IPS DF 6.9 (cell line): ENCODE measurements around the gene KRTAP12-2.
"Not testable (repeated sequence)": the region's sequence is repeated elsewhere in the genome, so short reads cannot be mapped to it uniquely, and the experiment has no call there.

ENCODE experiments used
- DNase-seq: peaks from one replicate; pipeline ENCODE4 v3.0.0-alpha.2; 2013; ENCODE audit warnings: low read depth, low spot score
- H3K27ac ChIP-seq: one replicate; pipeline ENCODE4 v1.5.1; 2013; ENCODE audit warnings: low read length, control low read depth
- H3K27me3 ChIP-seq: 2 replicates; pipeline ENCODE4 v1.6.1; 2013; ENCODE audit warnings: mild to moderate bottlenecking, low read length; ENCODE audit not compliant: control insufficient read depth, insufficient read depth
- H3K36me3 ChIP-seq: 2 replicates; pipeline ENCODE4 v1.6.1; 2013; ENCODE audit warnings: low read length; ENCODE audit not compliant: control insufficient read depth, insufficient read depth
- H3K4me1 ChIP-seq: 2 replicates; pipeline ENCODE4 v1.6.1; 2013; ENCODE audit warnings: low read length; ENCODE audit not compliant: control insufficient read depth, insufficient read depth
- H3K4me3 ChIP-seq: 2 replicates; pipeline ENCODE4 v1.5.1; 2013; ENCODE audit warnings: mild to moderate bottlenecking, low read length
- H3K9me3 ChIP-seq: 2 replicates; pipeline ENCODE4 v1.6.1; 2013; ENCODE audit warnings: low read length, inconsistent platforms; ENCODE audit not compliant: control insufficient read depth, insufficient read depth
- WGBS: extraction: QIAGEN DNeasy Blood & Tissue Kit; methylation state at CpG from one replicate; pipeline ENCODE4 v1.1.7; 2013; ENCODE audit warnings: mixed read lengths, missing lambda C conversion rate; ENCODE audit not compliant: insufficient read length, insufficient coverage; 5-methylcytosine and 5-hydroxymethylcytosine counted together

Gene KRTAP12-2

GRCh38 chr21:44681861-44682579 lies 15.3 kb upstream of the KRTAP12-2 start, which contains the start of gene KRTAP12-1:
KRTAP12-1 (minus strand) TSS chr21:44682163; CDS start chr21:44682123, 40 bp downstream.
- no peak for DNase-seq
- Histone ChIP-seq H3K27me3 (no peaks in the 10 kb centered on the region), H3K36me3 (no peaks in the 10 kb centered on the region), H3K27ac (no peak within 1 kb of the TSS), H3K9me3 (no peaks in the 10 kb centered on the region), H3K4me3 (no peak within 1 kb of the TSS), H3K4me1 (peaks cover 5% of the 10 kb centered on the region; the same call in 1 of the 2 replicates)
- no CpG with 5 or more reads among the region's 23 CpGs for WGBS

DNA sequence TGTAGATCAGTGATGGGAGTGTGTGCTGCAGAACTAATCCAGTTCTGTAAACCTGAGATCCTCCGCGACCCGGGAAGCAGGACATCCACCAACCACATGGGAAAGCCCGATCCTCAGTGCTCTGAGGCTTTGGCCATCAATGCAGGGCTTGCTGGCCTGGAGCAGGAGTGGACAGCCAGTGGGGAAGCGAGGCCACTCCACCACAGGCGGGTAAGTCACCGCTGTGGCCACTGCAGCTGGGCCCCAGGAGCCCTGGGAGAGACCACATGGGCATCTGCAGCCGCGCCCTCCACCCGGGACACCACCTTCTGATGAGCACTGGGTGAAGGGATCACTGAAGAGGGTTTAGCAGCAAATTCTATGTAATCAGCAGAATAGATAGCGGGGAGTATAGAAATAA lies 14.4 kb upstream of the KRTAP12-2 start:
- H3K4me1 ChIP-seq: peaks cover under 1% of the 10 kb centered on the region; the same call in 1 of the 2 replicates
- H3K36me3 ChIP-seq: no peaks in the 10 kb centered on the region
- no peak overlapping the region for H3K27ac ChIP-seq
- H3K9me3 ChIP-seq: no peaks in the 10 kb centered on the region
- no CpG with 5 or more reads among the region's 11 CpGs for WGBS
- no peaks in the 10 kb centered on the region for H3K27me3 ChIP-seq
- DNase-seq: no peak
- no peak overlapping the region for H3K4me3 ChIP-seq

DNA sequence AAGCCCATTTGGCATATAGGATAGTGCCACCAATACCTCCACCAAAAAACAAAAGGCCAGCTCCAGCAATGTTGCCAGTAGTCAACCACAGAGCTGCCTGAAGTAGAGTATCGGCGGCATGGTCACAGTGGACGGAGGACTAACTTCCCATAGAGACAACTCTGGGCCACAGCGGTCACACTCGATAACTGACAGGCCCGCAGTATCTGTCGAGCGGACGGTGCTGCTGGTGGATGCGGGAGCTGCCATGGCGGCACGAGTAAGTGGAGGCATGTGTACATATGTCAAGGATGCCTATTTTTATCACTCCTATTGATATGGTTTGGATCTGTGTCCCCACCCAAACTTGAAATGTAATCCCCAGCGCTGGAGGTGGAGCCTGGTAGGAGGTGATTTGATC lies 11.2 kb upstream of the KRTAP12-2 start:
- no peak for DNase-seq
- no peaks in the 10 kb centered on the region for H3K9me3 ChIP-seq
- no peaks in the 10 kb centered on the region for H3K36me3 ChIP-seq
- H3K27me3 ChIP-seq: no peaks in the 10 kb centered on the region
- no CpG with 5 or more reads among the region's 13 CpGs for WGBS
- no peak overlapping the region for H3K4me3 ChIP-seq
- H3K4me1 ChIP-seq: no peaks in the 10 kb centered on the region
- no peak overlapping the region for H3K27ac ChIP-seq

- no peak overlapping the region for H3K27ac ChIP-seq
- H3K36me3 ChIP-seq: no peaks in the 10 kb centered on the region
- DNase-seq: no peak
- H3K4me1 ChIP-seq: no peaks in the 10 kb centered on the region
- no CpG with 5 or more reads among the region's 1 CpG for WGBS
- H3K27me3 ChIP-seq: no peaks in the 10 kb centered on the region
- H3K9me3 ChIP-seq: peaks cover 3% of the 10 kb centered on the region; the same call in 1 of the 2 replicates
- H3K4me3 ChIP-seq: no peak overlapping the region
Observed at GRCh38 chr21:44671911-44672310, 5.2 kb upstream of the KRTAP12-2 start.

DNA sequence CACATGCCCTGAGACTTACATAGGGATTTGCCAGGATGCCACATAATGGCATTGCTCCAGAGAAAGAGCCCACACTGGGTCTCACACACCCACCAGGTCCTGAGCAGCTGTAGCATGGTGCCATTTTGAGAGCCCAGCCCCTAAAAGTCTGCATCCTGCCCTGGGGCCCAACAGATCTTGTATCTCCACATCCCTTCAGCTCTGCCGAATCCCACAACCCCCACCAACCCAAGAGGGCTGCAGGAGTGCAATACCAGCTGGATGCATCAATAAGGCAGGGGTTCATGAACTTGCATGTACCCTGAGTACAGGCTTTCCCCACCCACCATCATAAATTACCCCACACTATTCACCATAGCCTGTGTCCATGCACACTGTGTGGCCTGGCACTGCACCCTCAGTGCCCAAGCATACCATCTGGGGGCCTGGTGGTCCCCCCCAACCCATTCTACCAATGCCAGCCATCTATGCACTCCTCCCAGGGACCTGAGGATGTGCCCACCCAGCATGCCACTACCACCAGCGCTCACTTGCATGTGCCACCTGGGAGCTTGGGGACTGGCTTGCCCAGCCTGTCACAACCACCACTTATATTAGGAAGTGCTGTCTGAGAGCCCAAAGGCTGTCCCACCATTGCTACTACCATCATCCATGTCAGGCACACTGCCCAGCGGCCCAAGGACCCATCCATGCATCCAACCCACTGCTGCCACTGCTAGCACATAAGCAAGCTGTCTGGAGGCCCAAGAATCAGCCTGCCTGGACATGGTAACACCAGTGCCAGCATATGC lies 4.1 kb upstream of the KRTAP12-2 start:
- no peak overlapping the region for H3K4me3 ChIP-seq
- no peaks in the 10 kb centered on the region for H3K27me3 ChIP-seq
- H3K4me1 ChIP-seq: no peaks in the 10 kb centered on the region; the same call in 1 of the 2 replicates
- H3K27ac ChIP-seq: no peak overlapping the region
- no peak for DNase-seq
- H3K9me3 ChIP-seq: peaks cover 3% of the 10 kb centered on the region; the same call in 1 of the 2 replicates
- WGBS: no CpG with 5 or more reads among the region's 3 CpGs
- H3K36me3 ChIP-seq: no peaks in the 10 kb centered on the region

GRCh38 chr21:44667612-44668011 lies 885 bp upstream of the KRTAP12-2 start:
- WGBS: no CpG with 5 or more reads among the region's 1 CpG
- Histone ChIP-seq H3K4me3 (no peak overlapping the region), H3K4me1 (no peaks in the 10 kb centered on the region; the same call in 1 of the 2 replicates), H3K27ac (no peak overlapping the region), H3K36me3 (no peaks in the 10 kb centered on the region), H3K27me3 (no peaks in the 10 kb centered on the region), H3K9me3 (peaks cover 3% of the 10 kb centered on the region; the same call in 1 of the 2 replicates)
- no peak for DNase-seq

GRCh38 chr21:44664691-44665090 lies 2.0 kb downstream of the KRTAP12-2 start:
- Histone ChIP-seq H3K4me1 (no peaks in the 10 kb centered on the region; the same call in 1 of the 2 replicates), H3K36me3 (no peaks in the 10 kb centered on the region), H3K9me3 (no peaks in the 10 kb centered on the region), H3K27ac (no peak overlapping the region), H3K4me3 (no peak overlapping the region), H3K27me3 (no peaks in the 10 kb centered on the region)
- no CpG with 5 or more reads among the region's 5 CpGs for WGBS
- DNase-seq: no peak

- WGBS: no CpG with 5 or more reads among the region's 7 CpGs
- not testable (repeated sequence) for H3K27ac ChIP-seq, H3K4me3 ChIP-seq, H3K9me3 ChIP-seq, H3K4me1 ChIP-seq, H3K36me3 ChIP-seq, H3K27me3 ChIP-seq
- DNase-seq: peak; percentile 31
Observed at GRCh38 chr21:44661567-44661966, 5.2 kb downstream of the KRTAP12-2 start.

DNA sequence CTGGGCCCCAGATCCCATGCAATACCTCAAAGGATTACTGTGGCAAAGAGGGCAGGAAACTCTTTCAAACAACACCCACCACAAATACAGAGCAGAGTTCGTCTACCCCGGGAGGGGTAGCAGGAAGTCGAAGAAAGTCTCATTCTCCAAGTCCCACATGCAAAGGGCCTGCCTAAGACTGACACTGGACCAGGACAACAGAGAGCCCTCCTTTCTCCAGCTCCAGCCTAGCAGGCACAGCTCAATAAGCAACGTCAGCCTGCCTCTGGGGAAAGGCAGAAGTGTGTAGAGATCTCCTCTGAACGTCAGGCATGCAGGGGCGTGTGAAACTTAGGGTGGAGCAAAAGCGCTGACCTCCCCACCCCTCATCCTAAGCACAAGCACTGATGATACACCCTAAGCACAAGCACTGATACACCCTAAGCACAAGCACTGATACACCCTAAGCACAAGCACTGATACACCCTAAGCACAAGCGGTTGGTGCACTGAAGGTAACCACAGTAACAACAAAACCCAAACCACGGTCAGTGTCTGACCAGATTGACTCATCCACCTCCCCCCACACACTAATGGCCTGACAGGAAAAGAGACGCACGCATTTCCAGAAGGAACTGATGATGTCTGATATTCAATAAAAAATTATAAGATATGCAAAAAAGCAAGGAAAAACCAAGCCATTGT lies 7.7 kb downstream of the KRTAP12-2 start:
- no CpG with 5 or more reads among the region's 11 CpGs for WGBS
- no peaks in the 10 kb centered on the region for H3K9me3 ChIP-seq
- H3K27me3 ChIP-seq: no peaks in the 10 kb centered on the region
- peaks cover 3% of the 10 kb centered on the region for H3K4me1 ChIP-seq
- no peak overlapping the region for H3K4me3 ChIP-seq
- no peak for DNase-seq
- no peaks in the 10 kb centered on the region for H3K36me3 ChIP-seq
- H3K27ac ChIP-seq: no peak overlapping the region

GRCh38 chr21:44658541-44658910 lies 8.2 kb downstream of the KRTAP12-2 start:
- H3K27me3 ChIP-seq: no peaks in the 10 kb centered on the region
- H3K4me3 ChIP-seq: no peak overlapping the region
- no peaks in the 10 kb centered on the region for H3K36me3 ChIP-seq
- H3K9me3 ChIP-seq: no peaks in the 10 kb centered on the region
- no peak for DNase-seq
- no peak overlapping the region for H3K27ac ChIP-seq
- H3K4me1 ChIP-seq: peaks cover 3% of the 10 kb centered on the region
- no CpG with 5 or more reads among the region's 5 CpGs for WGBS
